B cell (primary cell): ENCODE measurements around the gene SALL3. TPM values are rescaled to one million over a fixed set of nuclear protein-coding genes. Genes with fewer than 3 reads are reported as not detected.

Experiments
- ATAC-seq: fragments of 200-7000 bp; cut with Tn5 transposase; one replicate; pipeline ENCODE4 v1.10.0; 2021; ENCODE audit warnings: low read depth, mild to moderate bottlenecking, moderate number of reproducible peaks, moderate library complexity
- CTCF ChIA-PET: fragments of 350-600 bp; sonication (Branson Sonifier 250); formaldehyde crosslinking; loops from one replicate; lab custom pipeline; 2021; ENCODE audit warnings: antibody characterized with exemption, inconsistent platforms; lab: Charles Lee
- POLR2A ChIA-PET: fragments of 350-600 bp; sonication (Branson Sonifier 250); formaldehyde crosslinking; loops from one replicate; lab custom pipeline; 2021; ENCODE audit warnings: antibody characterized with exemption; lab: Charles Lee
- DNase-seq: peaks from one replicate; pipeline ENCODE4 v3.0.0; 2013
- H2AFZ ChIP-seq: 2 replicates; pipeline ENCODE4 v1.6.1; 2012; ENCODE audit warnings: mild to moderate bottlenecking, low read depth, low read length; ENCODE audit not compliant: insufficient read depth, poor library complexity, severe bottlenecking
- H3K27ac ChIP-seq, 2 donors: 1 replicate in 1 of 2; 2 replicates in 1 of 2; pipeline ENCODE4 v1.5.1; 2012 to 2013; ENCODE audit warnings: low read length in 2 of 2, mild to moderate bottlenecking in 2 of 2, moderate library complexity in 1 of 2
- H3K27me3 ChIP-seq, 4 experiments: fragments of 200-600 bp in 1 of 4; sonication (generic) in 1 of 4; replicated peaks in 1 of 4; 1 replicate in 2 of 4; 2 replicates in 2 of 4; pipeline versions ENCODE4 v1.6.1 to v1.7.0; 2013 to 2016; ENCODE audit warnings: low read length in 3 of 4, mild to moderate bottlenecking in 2 of 4, mixed read lengths in 1 of 4, moderate library complexity in 1 of 4; ENCODE audit not compliant: insufficient read depth in 4 of 4, control insufficient read depth in 3 of 4; ENCODE audit errors: control extremely low read depth in 1 of 4
- H3K36me3 ChIP-seq, 2 experiments: replicated peaks in 1 of 2; 1 replicate in 1 of 2; 2 replicates in 1 of 2; pipeline versions ENCODE4 v1.6.1 to v1.7.1; 2013; ENCODE audit warnings: low read length in 1 of 2; ENCODE audit not compliant: insufficient read depth in 2 of 2, control insufficient read depth in 1 of 2; ENCODE audit errors: control extremely low read depth in 1 of 2, extremely low read depth in 1 of 2
- H3K4me1 ChIP-seq, 2 donors: fragments of 200-600 bp in 1 of 2; sonication (generic) in 1 of 2; 1 replicate in 1 of 2; 2 replicates in 1 of 2; pipeline versions ENCODE4 v1.5.1 to v1.6.1; 2013 to 2017; ENCODE audit warnings: low read length in 2 of 2; ENCODE audit not compliant: control insufficient read depth in 2 of 2, insufficient read depth in 2 of 2
- H3K4me2 ChIP-seq: replicated peaks from 2 replicates; pipeline ENCODE3; 2012; ENCODE audit warnings: mild to moderate bottlenecking, low read depth, low read length; ENCODE audit not compliant: poor library complexity, severe bottlenecking
- H3K4me3 ChIP-seq, 5 experiments: fragments of 200-600 bp in 1 of 5; sonication (generic) in 1 of 5; 1 replicate in 3 of 5; 2 replicates in 2 of 5; pipeline versions ENCODE4 v1.5.1 to v1.7.0; 2011 to 2016; ENCODE audit warnings: low read length in 4 of 5, mild to moderate bottlenecking in 4 of 5, low read depth in 2 of 5, control low read depth in 1 of 5, moderate library complexity in 1 of 5; ENCODE audit not compliant: insufficient read depth in 1 of 5; ENCODE audit errors: control extremely low read depth in 1 of 5, extremely low read depth in 1 of 5
- H3K79me2 ChIP-seq: fragments of 200-600 bp; sonication (generic); one replicate; pipeline ENCODE4 v1.6.0; 2016; ENCODE audit warnings: low read length; ENCODE audit not compliant: control insufficient read depth, insufficient read depth
- H3K9ac ChIP-seq: fragments of 200-600 bp; sonication (generic); 2 replicates; pipeline ENCODE4 v1.6.1; 2017; ENCODE audit warnings: mild to moderate bottlenecking, low read length, moderate library complexity
- H3K9me3 ChIP-seq, 3 donors: one replicate each; pipeline versions ENCODE4 v1.6.1 to v1.7.1; 2013; ENCODE audit warnings: low read length in 2 of 3; ENCODE audit not compliant: control insufficient read depth in 2 of 3, insufficient read depth in 1 of 3; ENCODE audit errors: control extremely low read depth in 1 of 3
- H4K20me1 ChIP-seq: 2 replicates; pipeline ENCODE4 v1.6.0; 2012; ENCODE audit warnings: mild to moderate bottlenecking, low read length; ENCODE audit not compliant: insufficient read depth, control insufficient read depth, poor library complexity, severe bottlenecking
- H3K27ac Mint-ChIP-seq: one replicate; pipeline ENCODE4 v1.8.0; 2021; ENCODE audit warnings: mixed read lengths
- H3K27me3 Mint-ChIP-seq: one replicate; pipeline ENCODE4 v1.8.0; 2021; ENCODE audit warnings: mixed read lengths
- H3K4me1 Mint-ChIP-seq: one replicate; pipeline ENCODE4 v1.8.0; 2021; ENCODE audit warnings: mixed read lengths
- H3K4me3 Mint-ChIP-seq: one replicate; pipeline ENCODE4 v1.8.0; 2021; ENCODE audit warnings: mixed read lengths
- H3K9me3 Mint-ChIP-seq: one replicate; pipeline ENCODE4 v1.8.0; 2022; ENCODE audit warnings: mixed read lengths; ENCODE audit not compliant: insufficient read depth
- EZH2 ChIP-seq: IDR thresholded peaks from 2 replicates; pipeline ENCODE4 v1.6.1; 2012; ENCODE audit warnings: borderline replicate concordance, low read depth, mild to moderate bottlenecking, moderate library complexity, low read length; ENCODE audit not compliant: insufficient read depth, poor library complexity, severe bottlenecking
- WGBS: methylation state at CpG from one replicate; pipeline ENCODE4 v1.1.5; 2013; ENCODE audit warnings: missing lambda C conversion rate; ENCODE audit not compliant: insufficient coverage; 5-methylcytosine and 5-hydroxymethylcytosine counted together
- intact Hi-C: fragments of 100-400 bp; cut with micrococcal nuclease; formaldehyde crosslinking; loops from one replicate; pipeline ENCODE4 v1.10.0; 2022
- polyA plus RNA-seq: library from polyadenylated mRNA; depleted of rRNA; stranded (reverse); fragments of >200 nt; gene quantifications from 2 replicates; pipeline ENCODE4 v1.2.3, GENCODE V29; 2012
- total RNA-seq, 2 donors: library from RNA; stranded (reverse); fragments of 120-200 nt in 1 of 2; gene quantifications; 1 replicate in 1 of 2; 2 replicates in 1 of 2; pipeline versions ENCODE4 v1.2.3 to v1.2.4, GENCODE V29; 2013 to 2022
- TF ChIP-seq, protein P1 (sequence below): fragments of 200-600 bp; IDR thresholded peaks from one replicate; pipeline ENCODE4 v1.8.0; 2022; ENCODE audit warnings: antibody characterized with exemption, mild to moderate bottlenecking

SALL3 gene
- total and polyA plus RNA-seq, 2 donors (not counting 1 experiment from before 2014, with no cell fraction given), result not detected

DNA sequence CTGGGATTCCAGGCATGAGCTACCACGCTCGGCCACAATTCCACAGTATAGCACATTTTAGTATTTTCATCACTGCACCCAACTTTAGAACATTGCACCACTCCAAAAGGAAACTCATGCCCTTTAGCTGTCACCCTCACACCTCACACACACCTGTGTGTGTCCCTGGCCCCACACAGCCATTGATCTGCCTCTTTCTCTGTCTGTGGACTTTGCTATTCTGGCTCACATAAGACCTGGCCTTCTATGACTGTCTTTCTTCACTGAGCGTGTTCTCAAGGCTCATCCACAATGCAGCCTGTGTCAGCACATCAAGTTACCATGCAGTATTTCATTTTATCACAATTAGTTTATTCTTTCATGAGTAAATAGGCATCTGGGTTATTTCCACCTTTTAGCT is 69.9 kb downstream of the SALL3 start:
- ChIA-PET CTCF (no interaction called here), POLR2A (no interaction called here)
- no peak for DNase-seq
- Mint-ChIP-seq H3K27ac (no peak overlapping the region), H3K27me3 (peaks cover 16% of the 10 kb centered on the region), H3K4me1 (no peaks in the 10 kb centered on the region), H3K4me3 (no peak overlapping the region), H3K9me3 (no peaks in the 10 kb centered on the region)
- no peak overlapping the region for H3K27ac ChIP-seq
- H3K9ac ChIP-seq, result no peak overlapping the region
- H4K20me1 ChIP-seq, result no peaks in the 10 kb centered on the region
- H2AFZ ChIP-seq, result no peak overlapping the region
- no peaks in the 10 kb centered on the region for H3K27me3 ChIP-seq
- WGBS, result 94% methylated on average over 2 of the region's 3 CpGs
- no peaks in the 10 kb centered on the region for H3K4me1 ChIP-seq
- H3K36me3 ChIP-seq, result no peaks in the 10 kb centered on the region
- ATAC-seq, result no peak
- no peak overlapping the region for H3K4me3 ChIP-seq
- intact Hi-C loops, result no loop called here
- H3K79me2 ChIP-seq, result no peaks in the 10 kb centered on the region
- no peaks in the 10 kb centered on the region for H3K9me3 ChIP-seq
- no peak overlapping the region for H3K4me2 ChIP-seq
- no peak for TF ChIP-seq EZH2
- TF ChIP-seq, protein P1, sequence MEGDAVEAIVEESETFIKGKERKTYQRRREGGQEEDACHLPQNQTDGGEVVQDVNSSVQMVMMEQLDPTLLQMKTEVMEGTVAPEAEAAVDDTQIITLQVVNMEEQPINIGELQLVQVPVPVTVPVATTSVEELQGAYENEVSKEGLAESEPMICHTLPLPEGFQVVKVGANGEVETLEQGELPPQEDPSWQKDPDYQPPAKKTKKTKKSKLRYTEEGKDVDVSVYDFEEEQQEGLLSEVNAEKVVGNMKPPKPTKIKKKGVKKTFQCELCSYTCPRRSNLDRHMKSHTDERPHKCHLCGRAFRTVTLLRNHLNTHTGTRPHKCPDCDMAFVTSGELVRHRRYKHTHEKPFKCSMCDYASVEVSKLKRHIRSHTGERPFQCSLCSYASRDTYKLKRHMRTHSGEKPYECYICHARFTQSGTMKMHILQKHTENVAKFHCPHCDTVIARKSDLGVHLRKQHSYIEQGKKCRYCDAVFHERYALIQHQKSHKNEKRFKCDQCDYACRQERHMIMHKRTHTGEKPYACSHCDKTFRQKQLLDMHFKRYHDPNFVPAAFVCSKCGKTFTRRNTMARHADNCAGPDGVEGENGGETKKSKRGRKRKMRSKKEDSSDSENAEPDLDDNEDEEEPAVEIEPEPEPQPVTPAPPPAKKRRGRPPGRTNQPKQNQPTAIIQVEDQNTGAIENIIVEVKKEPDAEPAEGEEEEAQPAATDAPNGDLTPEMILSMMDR, result no peak

Other genes starting within 250 kb of the SALL3 start
- gene ATP9B, start 89.6 kb downstream of the SALL3 start, total RNA-seq, result 71.7 and 75.7 TPM in 2 replicates
- gene ATP9B, start 89.6 kb downstream of the SALL3 start, polyA plus RNA-seq, result 29.9 and 34.3 TPM in 2 replicates